Mesenchymal stem cell (in vitro differentiated cells and primary cell): ENCODE measurements around the gene SCYGR7.

ENCODE experiments used
- DNase-seq: peaks from one replicate; pipeline ENCODE4 v3.0.0-alpha.2; 2013
- H2AFZ ChIP-seq: one replicate; pipeline ENCODE4 v1.6.1; 2013; ENCODE audit warnings: low read depth, mild to moderate bottlenecking, control low read depth, inconsistent platforms, low read length, moderate library complexity
- H2AK5ac ChIP-seq: 2 replicates; pipeline ENCODE4 v1.6.1; 2013; ENCODE audit warnings: low read length, moderate library complexity, mild to moderate bottlenecking, inconsistent platforms; ENCODE audit not compliant: severe bottlenecking
- H2BK120ac ChIP-seq: one replicate; pipeline ENCODE4 v1.6.1; 2013; ENCODE audit warnings: low read depth, mild to moderate bottlenecking, inconsistent platforms, low read length, moderate library complexity
- H2BK12ac ChIP-seq, 2 experiments: one replicate each; pipeline ENCODE4 v1.6.1; 2013; ENCODE audit warnings: inconsistent platforms in 2 of 2, low read length in 2 of 2, mild to moderate bottlenecking in 2 of 2, moderate library complexity in 2 of 2, control low read depth in 1 of 2
- H2BK15ac ChIP-seq: one replicate; pipeline ENCODE4 v1.6.1; 2013; ENCODE audit warnings: mild to moderate bottlenecking, low read depth, inconsistent platforms; ENCODE audit not compliant: poor library complexity, severe bottlenecking
- H2BK5ac ChIP-seq: 2 replicates; pipeline ENCODE4 v1.6.1; 2013; ENCODE audit warnings: low read depth, mild to moderate bottlenecking, low read length, control low read depth, inconsistent platforms; ENCODE audit not compliant: poor library complexity, severe bottlenecking
- H3K14ac ChIP-seq, 2 experiments: one replicate each; pipeline ENCODE4 v1.6.1; 2013; ENCODE audit warnings: inconsistent platforms in 2 of 2, low read length in 2 of 2, control low read depth in 1 of 2, mild to moderate bottlenecking in 1 of 2, moderate library complexity in 1 of 2
- H3K18ac ChIP-seq, 2 experiments: one replicate each; pipeline ENCODE4 v1.6.1; 2013; ENCODE audit warnings: inconsistent platforms in 2 of 2, low read length in 2 of 2, control low read depth in 1 of 2, low read depth in 1 of 2, mild to moderate bottlenecking in 1 of 2
- H3K23ac ChIP-seq, 2 experiments: one replicate each; pipeline ENCODE4 v1.6.1; 2013; ENCODE audit warnings: inconsistent platforms in 2 of 2, low read length in 2 of 2, mild to moderate bottlenecking in 2 of 2, moderate library complexity in 2 of 2, control low read depth in 1 of 2
- H3K27ac ChIP-seq: 2 replicates; pipeline ENCODE4 v1.5.1; 2013; ENCODE audit warnings: mild to moderate bottlenecking, moderate library complexity, low read length, control low read depth, inconsistent platforms; ENCODE audit not compliant: poor library complexity, severe bottlenecking
- H3K27me3 ChIP-seq, 2 experiments: 2 replicates each; pipeline versions ENCODE4 v1.6.1 to v1.7.0; 2013; ENCODE audit warnings: low read length in 2 of 2, mild to moderate bottlenecking in 2 of 2, moderate library complexity in 2 of 2, control low read depth in 1 of 2, inconsistent platforms in 1 of 2; ENCODE audit not compliant: control insufficient read depth in 1 of 2, insufficient read depth in 1 of 2
- H3K36me3 ChIP-seq, 2 experiments: 2 replicates each; pipeline versions ENCODE4 v1.6.1 to v1.7.0; 2013; ENCODE audit warnings: low read length in 2 of 2, control low read depth in 1 of 2, inconsistent platforms in 1 of 2, low read depth in 1 of 2, mild to moderate bottlenecking in 1 of 2; ENCODE audit not compliant: insufficient read depth in 2 of 2, control insufficient read depth in 1 of 2
- H3K4ac ChIP-seq, 2 experiments: one replicate each; pipeline ENCODE4 v1.6.1; 2013; ENCODE audit warnings: inconsistent platforms in 2 of 2, low read length in 2 of 2, mild to moderate bottlenecking in 2 of 2, moderate library complexity in 2 of 2, control low read depth in 1 of 2, low read depth in 1 of 2
- H3K4me1 ChIP-seq: 2 replicates; pipeline ENCODE4 v1.6.1; 2013; ENCODE audit warnings: low read depth, low read length, control low read depth; ENCODE audit not compliant: control insufficient read depth, insufficient read depth
- H3K4me2 ChIP-seq: 2 replicates; pipeline ENCODE4 v1.6.1; 2013; ENCODE audit warnings: low read length, mild to moderate bottlenecking, inconsistent platforms; ENCODE audit not compliant: poor library complexity, severe bottlenecking
- H3K4me3 ChIP-seq, 2 experiments: 2 replicates each; pipeline versions ENCODE4 v1.5.1 to v1.7.0; 2013; ENCODE audit warnings: low read length in 2 of 2, mild to moderate bottlenecking in 2 of 2, control low read depth in 1 of 2, low read depth in 1 of 2; ENCODE audit not compliant: insufficient read depth in 1 of 2
- H3K79me1 ChIP-seq: replicated peaks from 2 replicates; pipeline ENCODE4 v1.6.1; 2013; ENCODE audit warnings: mild to moderate bottlenecking, control low read depth, low read length, inconsistent platforms; ENCODE audit not compliant: poor library complexity, severe bottlenecking
- H3K9ac ChIP-seq: 2 replicates; pipeline ENCODE4 v1.7.0; 2013; ENCODE audit warnings: mild to moderate bottlenecking, low read length, moderate library complexity
- H3K9me3 ChIP-seq: 2 replicates; pipeline ENCODE4 v1.7.0; 2013; ENCODE audit warnings: mild to moderate bottlenecking, low read length; ENCODE audit not compliant: control insufficient read depth
- H4K8ac ChIP-seq: one replicate; pipeline ENCODE4 v1.6.1; 2013; ENCODE audit warnings: inconsistent platforms, mild to moderate bottlenecking, low read length, moderate library complexity
- H4K91ac ChIP-seq: one replicate; pipeline ENCODE4 v1.6.1; 2013; ENCODE audit warnings: mild to moderate bottlenecking, low read length, inconsistent platforms
- WGBS: methylation state at CpG from one replicate; pipeline ENCODE4 v1.1.7; 2013; ENCODE audit warnings: mixed read lengths; 5-methylcytosine and 5-hydroxymethylcytosine counted together

SCYGR7 gene

GRCh38 chr2:227701556-227701955 lies 26.6 kb upstream of the SCYGR7 start:
- no peak overlapping the region for H2BK15ac ChIP-seq

GRCh38 chr2:227703280-227703732 lies 24.8 kb upstream of the SCYGR7 start:
- Histone ChIP-seq H4K91ac (no peak overlapping the region), H3K4me1 (peaks cover 3% of the 10 kb centered on the region), H3K79me1 (no peaks in the 10 kb centered on the region), H2BK5ac (no peak overlapping the region), H3K27ac (no peak overlapping the region), H3K9me3 (no peaks in the 10 kb centered on the region), H3K4me3 (peak overlapping the region in 1 of 2 experiments; percentile 36), H3K14ac (no peak overlapping the region), H2AK5ac (no peak overlapping the region), H3K18ac (no peak overlapping the region), H3K23ac (no peak overlapping the region), H4K8ac (no peak overlapping the region), H2BK12ac (no peak overlapping the region), H3K4me2 (no peak overlapping the region), H2BK120ac (no peak overlapping the region), H3K9ac (peak overlapping the region; percentile 10), H3K36me3 (no peaks in the 10 kb centered on the region), H3K4ac (no peak overlapping the region), H3K27me3 (no peaks in the 10 kb centered on the region), H2BK15ac (no peak overlapping the region), H2AFZ (no peak overlapping the region)
- peak; percentile 1 for DNase-seq
- WGBS = 45% methylated on average over 3 of the region's 4 CpGs

More at GRCh38 chr2:227701556-227701955, 26.6 kb upstream of the SCYGR7 start:
- Histone ChIP-seq H3K79me1 (no peaks in the 10 kb centered on the region), H3K23ac (no peak overlapping the region), H3K4ac (no peak overlapping the region), H3K18ac (no peak overlapping the region), H3K9ac (no peak overlapping the region), H2AFZ (no peak overlapping the region), H4K91ac (no peak overlapping the region), H2AK5ac (no peak overlapping the region), H3K27me3 (no peaks in the 10 kb centered on the region), H4K8ac (no peak overlapping the region), H3K27ac (no peak overlapping the region), H2BK5ac (no peak overlapping the region), H3K4me1 (peaks cover 3% of the 10 kb centered on the region), H3K9me3 (no peaks in the 10 kb centered on the region), H3K4me2 (no peak overlapping the region), H3K36me3 (no peaks in the 10 kb centered on the region), H3K14ac (no peak overlapping the region), H2BK12ac (no peak overlapping the region), H2BK120ac (no peak overlapping the region), H3K4me3 (no peak overlapping the region)
- WGBS = no CpG with 5 or more reads among the region's 3 CpGs
- DNase-seq = no peak

GRCh38 chr2:227703961-227704360 lies 24.2 kb upstream of the SCYGR7 start:
- no peaks in the 10 kb centered on the region for H3K36me3 ChIP-seq
- H3K23ac ChIP-seq = no peak overlapping the region
- peaks cover 3% of the 10 kb centered on the region for H3K4me1 ChIP-seq
- H3K79me1 ChIP-seq = no peaks in the 10 kb centered on the region
- H3K9ac ChIP-seq = peak overlapping the region; percentile 10
- WGBS = 71% methylated on average over 3 of the region's 3 CpGs
- no peaks in the 10 kb centered on the region for H3K9me3 ChIP-seq
- H4K8ac ChIP-seq = no peak overlapping the region
- no peak overlapping the region for H4K91ac ChIP-seq
- no peak overlapping the region for H2BK15ac ChIP-seq
- H3K4me2 ChIP-seq = no peak overlapping the region
- H2BK120ac ChIP-seq = no peak overlapping the region
- H3K18ac ChIP-seq = no peak overlapping the region
- H2AFZ ChIP-seq = no peak overlapping the region
- no peak overlapping the region for H3K27ac ChIP-seq
- no peak overlapping the region for H2BK5ac ChIP-seq
- H2BK12ac ChIP-seq = no peak overlapping the region
- peak; percentile 28 for DNase-seq
- no peak overlapping the region for H2AK5ac ChIP-seq
- H3K27me3 ChIP-seq = no peaks in the 10 kb centered on the region
- H3K4me3 ChIP-seq = no peak overlapping the region
- H3K14ac ChIP-seq = no peak overlapping the region
- no peak overlapping the region for H3K4ac ChIP-seq

GRCh38 chr2:227706859-227707258 lies 21.3 kb upstream of the SCYGR7 start:
- H3K4ac ChIP-seq = no peak overlapping the region
- no peaks in the 10 kb centered on the region for H3K27me3 ChIP-seq
- no peak overlapping the region for H2AFZ ChIP-seq
- no peak overlapping the region for H3K27ac ChIP-seq
- no peak overlapping the region for H3K18ac ChIP-seq
- H3K36me3 ChIP-seq = no peaks in the 10 kb centered on the region
- no peak overlapping the region for H3K4me2 ChIP-seq
- H4K8ac ChIP-seq = no peak overlapping the region
- no peak overlapping the region for H3K4me3 ChIP-seq
- no peak overlapping the region for H2BK120ac ChIP-seq
- H3K9me3 ChIP-seq = no peaks in the 10 kb centered on the region
- H2BK12ac ChIP-seq = no peak overlapping the region
- no peak overlapping the region for H3K9ac ChIP-seq
- no peak overlapping the region for H3K23ac ChIP-seq
- no peak overlapping the region for H2BK5ac ChIP-seq
- DNase-seq = no peak
- no peak overlapping the region for H2AK5ac ChIP-seq
- H2BK15ac ChIP-seq = no peak overlapping the region
- H4K91ac ChIP-seq = no peak overlapping the region
- peaks cover 3% of the 10 kb centered on the region for H3K4me1 ChIP-seq
- no peaks in the 10 kb centered on the region for H3K79me1 ChIP-seq
- H3K14ac ChIP-seq = no peak overlapping the region
- WGBS = 87% methylated on average over 4 of the region's 4 CpGs
